Dermis microvascular lymphatic vessel endothelial cell (primary cell): Measurements from ENCODE around the gene ANXA8L1. TPM values are rescaled to one million over a fixed set of nuclear protein-coding genes. Genes with fewer than 3 reads are reported as not detected.
"Not testable (repeated sequence)": the region's sequence is repeated elsewhere in the genome, so short reads cannot be mapped to it uniquely, and the experiment has no call there.

Experiments used
- DNase-seq, 2 donors: peaks; one replicate each; pipeline versions ENCODE4 v3.0.0 to v3.0.0-alpha.2; 2010; ENCODE audit warnings: low read depth in 2 of 2
- total RNA-seq: library from RNA; depleted of rRNA; stranded (reverse); fragments of >200 nt; gene quantifications from 2 replicates; pipeline ENCODE4 v1.2.1, GENCODE V29; 2014

The ANXA8L1 gene, protein sequence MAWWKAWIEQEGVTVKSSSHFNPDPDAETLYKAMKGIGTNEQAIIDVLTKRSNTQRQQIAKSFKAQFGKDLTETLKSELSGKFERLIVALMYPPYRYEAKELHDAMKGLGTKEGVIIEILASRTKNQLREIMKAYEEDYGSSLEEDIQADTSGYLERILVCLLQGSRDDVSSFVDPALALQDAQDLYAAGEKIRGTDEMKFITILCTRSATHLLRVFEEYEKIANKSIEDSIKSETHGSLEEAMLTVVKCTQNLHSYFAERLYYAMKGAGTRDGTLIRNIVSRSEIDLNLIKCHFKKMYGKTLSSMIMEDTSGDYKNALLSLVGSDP
- not detected in 2 replicates for total RNA-seq

DNA sequence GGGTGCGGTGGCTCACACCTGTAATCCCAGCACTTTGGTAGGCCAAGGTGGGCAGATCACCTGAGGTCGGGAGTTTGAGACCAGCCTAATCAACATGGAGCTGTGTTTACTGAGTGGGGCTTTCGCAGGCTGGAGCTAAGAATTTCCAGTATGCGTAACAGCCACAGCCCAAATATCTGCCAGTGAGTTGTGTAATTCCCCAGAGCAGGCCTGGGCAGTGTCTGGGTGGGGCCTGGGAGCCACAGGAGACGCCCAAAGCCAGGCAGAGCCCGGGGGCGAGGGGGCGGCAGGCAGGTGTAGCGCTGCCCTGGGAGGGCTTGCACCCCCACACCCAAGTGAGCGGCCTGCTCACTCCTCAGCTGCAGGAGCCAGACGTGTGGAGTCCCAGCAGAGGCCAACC lies at the start of gene ANXA8L1:
Gene ANXA8L1 (plus strand): TSS at position 371 of the 400 bp plus-strand sequence. CDS start 76 bp downstream, outside the sequence.
- not testable (repeated sequence) for DNase-seq

DNA sequence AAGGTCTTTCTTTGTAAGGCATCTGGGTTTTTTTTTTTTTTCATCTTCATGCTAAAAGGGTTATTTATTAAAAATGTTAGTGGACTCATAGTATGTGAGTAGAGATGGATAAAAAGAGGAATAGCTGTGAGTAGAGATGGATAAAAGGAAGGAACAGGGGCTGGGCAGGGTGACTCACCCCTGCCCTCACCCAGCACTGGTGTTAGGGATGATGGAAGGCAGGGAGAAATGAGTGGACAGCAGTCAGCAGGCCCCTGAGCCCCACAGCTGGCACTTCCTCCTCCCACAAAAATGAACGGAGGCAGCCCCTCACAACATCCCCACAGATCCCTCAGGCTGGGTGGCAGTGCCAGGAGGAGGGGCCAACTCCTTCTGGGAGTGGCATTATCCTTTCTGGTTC lies 49.5 kb upstream of the ANXA8L1 start:
- DNase-seq, result no peak

DNA sequence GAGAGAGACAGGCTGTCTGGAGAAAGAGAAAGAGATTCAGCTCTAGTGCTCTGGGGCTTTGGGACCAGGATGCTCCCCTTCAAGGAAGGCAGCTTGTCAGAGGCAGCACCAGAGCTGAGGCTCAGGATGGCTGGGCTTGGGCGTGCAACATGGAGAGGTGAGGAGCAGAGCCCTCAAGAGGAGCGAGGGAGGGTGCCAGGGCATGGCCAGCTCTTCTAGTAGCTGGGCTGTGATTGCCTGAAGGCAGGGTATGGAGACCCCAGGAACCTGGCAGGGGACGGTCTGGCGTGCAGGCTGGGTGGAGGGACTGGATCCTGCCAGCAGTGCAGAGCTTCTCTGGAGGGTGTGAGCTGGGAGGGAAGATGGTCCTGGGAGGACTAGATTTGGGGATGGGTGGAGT lies 48.6 kb upstream of the ANXA8L1 start:
- DNase-seq, result no peak

DNA sequence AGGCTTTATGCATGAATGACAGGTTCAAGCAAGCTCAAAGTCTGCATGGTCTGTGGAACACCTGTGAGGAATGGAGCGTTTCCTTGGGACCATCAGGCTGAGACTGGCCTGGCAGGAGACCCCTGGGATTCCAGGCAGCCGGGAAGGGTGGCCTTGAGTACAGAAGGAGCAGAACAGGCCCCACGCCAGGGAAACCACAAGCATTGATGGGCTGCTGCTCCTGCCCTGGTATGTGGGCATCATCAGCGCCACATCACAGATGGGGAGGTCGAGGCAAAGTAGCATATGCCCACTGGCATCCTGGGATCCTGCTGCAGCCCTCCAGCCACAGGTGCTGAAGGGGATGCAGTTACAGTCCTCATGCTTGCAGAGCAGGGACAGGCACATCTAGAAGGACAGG lies 47.9 kb upstream of the ANXA8L1 start:
- DNase-seq, result no peak

DNA sequence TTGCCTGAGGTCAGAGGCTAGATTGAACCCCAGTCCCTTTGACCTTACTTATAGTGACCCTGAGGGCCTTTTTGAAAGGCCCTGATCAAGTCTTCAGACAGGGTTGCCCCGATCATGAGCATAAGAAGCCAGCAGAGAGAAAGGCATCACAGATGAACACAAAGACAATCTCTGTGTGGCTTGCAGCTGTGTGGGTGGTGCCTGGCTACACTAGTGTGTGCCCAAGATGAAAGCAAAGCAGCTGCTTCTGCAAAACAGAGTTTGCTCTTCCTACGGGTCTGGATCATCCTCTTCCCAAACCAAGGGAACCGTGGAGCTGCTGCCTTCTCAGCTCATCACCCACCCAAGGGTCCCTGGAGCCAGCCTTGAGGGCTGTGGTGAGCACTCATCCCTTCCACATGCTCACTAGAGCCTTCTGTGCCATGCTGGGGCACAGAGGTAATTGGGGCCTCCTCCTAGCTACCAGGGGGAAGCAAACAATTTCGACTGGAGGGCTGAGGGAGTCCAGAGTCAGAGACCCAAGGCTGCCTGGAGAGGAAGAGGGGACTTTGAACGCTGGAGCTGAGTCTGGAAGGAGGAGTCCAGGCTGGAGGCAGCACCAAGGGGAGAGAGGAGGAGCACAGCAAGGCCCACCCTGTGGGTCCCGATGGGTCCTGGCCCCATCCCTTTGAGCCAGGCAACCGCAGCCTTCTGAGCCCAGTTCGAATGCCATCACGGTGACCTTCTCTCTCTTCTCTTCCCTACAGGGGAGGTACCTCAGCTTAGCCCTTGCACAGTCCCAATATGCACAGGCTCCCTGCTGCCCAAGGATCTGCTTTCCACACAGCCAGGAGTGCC lies 46.5 kb upstream of the ANXA8L1 start:
- no peak for DNase-seq

DNA sequence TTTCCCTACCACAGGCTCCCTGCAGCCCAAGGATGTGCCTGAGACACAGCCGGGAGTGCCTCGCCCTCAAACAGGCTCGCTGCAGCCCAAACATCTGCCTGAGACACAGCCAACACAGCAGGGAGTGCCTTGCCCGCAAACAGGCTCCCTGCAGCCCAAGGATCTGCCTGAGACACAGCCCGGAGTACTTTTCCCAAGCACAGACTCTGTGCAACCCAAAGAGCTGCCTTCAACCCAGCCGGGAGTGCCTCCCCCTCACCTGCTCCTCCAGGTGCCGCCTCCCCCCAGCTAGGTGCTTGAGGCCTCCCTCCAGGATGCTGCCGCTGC lies 45.9 kb upstream of the ANXA8L1 start:
- no peak for DNase-seq

DNA sequence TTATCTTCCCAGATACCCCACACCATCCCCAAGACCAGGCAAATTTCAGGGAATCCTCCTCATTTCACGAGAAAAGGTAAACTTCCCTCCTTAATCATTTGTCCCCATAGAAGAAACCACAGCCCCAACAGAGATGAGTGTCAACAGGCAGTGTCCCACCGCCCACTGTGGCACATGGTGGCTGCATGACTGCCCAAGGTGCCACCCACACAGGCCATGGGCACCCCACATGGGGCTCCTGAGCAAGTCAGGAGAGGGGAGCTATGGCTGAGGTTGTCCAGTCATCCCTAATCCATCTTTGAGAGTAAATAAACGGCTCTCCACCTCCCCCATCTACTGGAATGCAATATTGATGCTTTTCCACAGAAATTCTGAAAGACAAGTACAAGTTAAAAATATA lies 44.7 kb upstream of the ANXA8L1 start:
- DNase-seq, result no peak

DNA sequence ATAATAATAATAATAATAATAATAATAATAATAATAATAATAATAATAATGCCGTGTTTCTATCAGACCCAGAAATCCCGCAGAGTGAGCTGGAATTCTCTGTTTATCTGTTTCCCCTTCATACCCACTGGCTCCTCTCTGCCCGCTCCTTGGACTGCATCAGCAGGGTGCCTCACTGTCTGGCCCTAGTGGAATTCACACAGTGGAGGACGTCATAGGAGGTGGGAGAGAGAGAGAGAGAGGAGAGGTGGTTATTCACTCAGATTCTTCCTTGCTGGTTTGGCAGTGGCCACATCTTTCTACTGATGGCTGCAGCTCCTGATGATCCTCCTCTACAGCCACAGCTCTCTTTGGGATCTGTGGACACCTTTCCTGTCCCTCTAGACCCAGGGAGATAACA lies 10.1 kb upstream of the ANXA8L1 start:
- not testable (repeated sequence) for DNase-seq

DNA sequence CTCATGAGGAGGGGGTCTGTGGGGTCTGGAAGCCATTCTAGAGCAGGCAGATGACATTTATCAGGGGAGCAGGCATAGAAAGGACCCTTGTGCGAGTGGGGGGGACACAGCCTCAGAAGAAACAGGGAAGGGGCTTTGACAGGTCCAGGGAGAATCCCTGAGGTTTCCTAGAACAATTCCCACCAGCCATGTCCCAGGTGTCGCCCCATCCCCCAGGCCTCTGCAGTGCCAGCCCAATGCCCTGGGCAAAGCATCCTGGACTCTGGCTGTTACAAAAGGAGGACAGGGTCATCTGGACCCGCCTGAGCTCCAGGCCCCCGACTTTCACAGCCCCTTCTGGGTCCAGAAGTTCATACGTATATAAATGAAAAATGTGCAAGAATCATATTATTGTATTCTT lies 8.4 kb upstream of the ANXA8L1 start:
- not testable (repeated sequence) for DNase-seq

DNA sequence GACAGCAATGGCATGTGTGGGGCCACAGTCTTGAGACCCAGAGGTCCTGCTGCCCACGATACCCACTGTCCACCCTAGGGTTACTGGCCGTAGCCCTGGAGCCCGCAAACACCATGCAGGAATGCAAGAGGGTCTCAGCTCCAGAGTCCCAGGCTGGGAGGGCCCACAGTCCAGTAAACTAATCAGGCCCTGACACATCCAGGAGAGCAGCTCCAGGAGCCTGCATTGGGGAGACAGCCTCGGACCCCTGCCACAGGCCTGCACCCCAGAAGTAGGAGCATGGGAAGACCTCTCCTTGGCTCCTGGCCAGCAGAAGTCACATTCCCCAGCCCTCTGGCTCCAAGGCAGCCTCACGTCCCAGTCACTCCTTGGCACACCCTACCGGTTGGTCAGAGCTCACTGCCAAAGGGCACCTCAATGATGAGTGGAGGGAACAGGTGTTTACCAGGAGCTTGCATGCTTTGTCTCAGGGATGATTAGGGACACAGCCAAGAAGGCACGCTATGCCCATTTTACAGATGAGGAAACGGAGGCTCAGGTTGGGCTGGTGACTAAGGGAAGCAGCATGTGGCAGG lies 7.8 kb upstream of the ANXA8L1 start:
- DNase-seq, result not testable (repeated sequence)

DNA sequence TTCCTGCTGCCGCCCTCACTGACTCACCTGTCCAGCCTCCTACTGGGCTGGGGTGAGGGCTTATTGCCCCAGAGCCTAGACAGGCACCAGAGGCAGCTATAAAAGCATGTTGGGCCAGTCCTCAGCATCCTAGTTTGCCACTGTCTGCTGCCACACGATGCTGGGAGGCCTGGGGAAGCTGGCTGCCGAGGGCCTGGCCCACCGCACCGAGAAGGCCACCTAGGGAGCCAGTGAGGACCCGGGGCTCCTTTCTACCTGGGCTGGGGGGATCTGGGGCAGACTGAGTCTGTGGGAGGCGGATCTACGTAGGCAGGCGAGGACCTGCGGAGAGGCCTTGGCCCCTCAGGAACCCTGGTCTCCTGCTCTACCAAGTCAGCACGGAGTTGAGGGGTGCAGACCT lies 6.6 kb upstream of the ANXA8L1 start:
- DNase-seq, result not testable (repeated sequence)

DNA sequence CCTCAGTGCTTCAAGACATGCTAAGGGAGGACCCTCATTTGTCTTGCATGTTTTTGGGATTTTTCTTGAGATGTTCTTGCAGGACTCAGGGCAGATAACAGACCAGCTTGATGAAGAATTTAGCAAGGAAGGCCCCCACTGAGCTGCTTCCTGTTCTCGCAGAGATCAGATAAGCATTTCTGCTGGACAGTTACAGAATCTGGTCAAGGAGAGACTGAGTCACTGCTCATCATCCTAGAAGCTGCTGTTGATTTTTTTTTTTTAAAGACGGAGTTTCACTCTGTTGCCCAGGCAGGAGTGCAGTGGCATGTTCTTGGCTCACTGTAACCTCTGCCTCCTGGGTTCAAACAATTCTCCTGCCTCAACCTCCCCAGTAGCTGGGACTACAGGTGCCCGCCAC lies 1.2 kb upstream of the ANXA8L1 start:
- not testable (repeated sequence) for DNase-seq

DNA sequence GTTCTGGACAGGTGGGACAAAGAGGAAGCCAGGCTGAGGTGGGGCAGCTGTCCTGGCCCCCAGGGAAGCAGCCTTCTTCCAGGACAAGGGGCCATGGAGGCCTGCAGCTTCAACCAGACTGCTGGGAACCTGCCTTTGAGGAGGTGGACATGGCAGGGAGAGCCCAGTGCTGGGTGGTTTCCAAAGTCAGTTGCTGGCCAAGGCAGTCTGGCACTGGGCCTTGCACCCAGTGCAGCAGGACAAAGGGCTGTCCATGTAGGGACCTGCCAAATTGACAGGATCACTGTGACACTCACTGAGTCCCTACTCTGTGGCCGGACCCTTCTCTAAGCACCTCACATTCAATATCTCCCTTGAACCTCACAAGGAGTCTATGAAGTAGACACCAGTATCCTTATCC lies 1.4 kb downstream of the ANXA8L1 start:
- DNase-seq, result not testable (repeated sequence)

DNA sequence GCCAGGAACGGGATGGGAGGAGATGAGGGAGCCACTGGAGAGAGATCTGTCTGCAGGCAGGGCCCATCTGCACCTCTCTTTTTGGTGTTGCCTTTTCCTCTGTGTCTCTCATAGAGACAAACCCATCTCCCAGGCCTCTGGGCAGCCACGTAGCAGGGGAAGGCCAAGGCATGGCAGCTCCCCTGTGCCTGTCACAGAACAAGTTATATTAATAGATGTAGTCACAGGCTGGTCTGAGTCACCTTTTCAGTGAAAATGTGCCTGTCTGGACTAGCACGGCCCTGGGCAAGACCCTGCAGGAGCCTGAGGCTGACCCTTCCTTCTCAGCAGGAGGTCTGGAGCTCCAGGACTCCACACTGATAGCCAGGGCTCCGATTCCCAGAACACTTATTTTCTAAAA lies 2.1 kb downstream of the ANXA8L1 start:
- DNase-seq, result not testable (repeated sequence)

DNA sequence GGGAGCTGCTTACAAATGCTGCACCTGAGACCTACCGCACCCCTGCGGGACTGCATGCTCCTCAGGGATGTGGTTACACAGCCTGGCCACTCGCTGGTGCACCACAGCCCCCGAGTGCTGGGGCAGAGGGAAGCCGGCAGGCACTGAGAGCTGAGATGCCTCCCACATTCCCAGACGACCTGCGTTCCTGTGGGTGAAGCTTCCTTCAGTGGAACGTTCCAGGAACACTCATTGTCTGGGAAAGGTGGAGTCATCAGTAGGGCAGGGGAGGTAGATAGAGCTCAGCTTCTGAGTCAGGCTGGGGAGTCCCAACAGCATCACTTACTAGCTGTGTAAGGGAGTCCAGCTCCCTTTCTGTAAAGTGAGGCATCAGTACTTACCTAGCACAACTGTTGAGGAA lies 2.5 kb downstream of the ANXA8L1 start:
- not testable (repeated sequence) for DNase-seq

DNA sequence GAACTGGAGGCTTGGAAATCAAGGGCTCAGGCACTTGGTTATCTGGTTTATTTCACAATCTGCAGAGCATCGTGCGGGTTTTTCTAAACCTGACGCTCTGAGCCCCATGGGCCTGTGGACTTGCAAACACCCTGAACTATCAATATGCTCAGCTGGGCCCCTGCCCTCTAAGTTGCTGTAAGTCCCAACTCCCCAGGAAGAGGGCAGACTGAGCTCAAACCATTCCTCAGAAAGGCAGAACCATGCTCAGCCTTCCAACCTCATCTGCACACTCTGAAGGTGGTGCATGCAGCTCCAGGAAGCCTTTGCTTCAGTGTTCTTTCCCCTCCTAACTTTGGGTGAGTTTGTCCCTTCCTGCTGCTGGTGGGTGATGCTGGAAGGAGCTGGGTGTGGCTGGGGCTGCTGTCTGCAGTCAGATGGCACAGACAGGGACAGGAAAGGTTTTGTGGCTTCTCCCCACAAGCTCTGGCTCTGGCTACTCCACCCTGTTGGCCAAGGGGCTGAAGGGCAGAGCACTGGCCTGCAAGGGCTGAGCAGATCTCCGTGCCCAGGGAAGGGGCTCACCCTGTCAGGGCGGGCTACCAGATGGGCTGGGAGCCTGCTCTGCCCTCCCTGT lies 3.8 kb downstream of the ANXA8L1 start:
- not testable (repeated sequence) for DNase-seq

DNA sequence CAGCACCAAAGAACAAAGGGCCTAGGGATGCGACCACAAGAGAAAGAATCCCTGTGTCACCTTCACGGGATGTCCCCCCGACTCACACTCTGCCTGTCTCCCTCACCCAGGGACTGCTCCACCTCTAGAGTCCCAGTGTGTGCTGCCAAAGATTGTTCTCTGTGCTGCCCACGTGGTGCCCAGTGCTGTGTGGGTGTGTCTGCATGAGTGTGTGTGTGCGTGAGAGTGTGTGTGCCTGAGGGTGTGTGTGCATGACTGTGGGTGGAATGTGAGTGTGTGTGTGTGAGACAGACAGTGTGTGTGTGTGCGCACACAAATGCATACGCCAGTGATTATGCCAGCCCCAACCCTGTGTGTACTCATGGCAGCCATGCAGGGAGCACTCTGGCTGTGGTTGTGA lies 10.3 kb downstream of the ANXA8L1 start:
- not testable (repeated sequence) for DNase-seq

DNA sequence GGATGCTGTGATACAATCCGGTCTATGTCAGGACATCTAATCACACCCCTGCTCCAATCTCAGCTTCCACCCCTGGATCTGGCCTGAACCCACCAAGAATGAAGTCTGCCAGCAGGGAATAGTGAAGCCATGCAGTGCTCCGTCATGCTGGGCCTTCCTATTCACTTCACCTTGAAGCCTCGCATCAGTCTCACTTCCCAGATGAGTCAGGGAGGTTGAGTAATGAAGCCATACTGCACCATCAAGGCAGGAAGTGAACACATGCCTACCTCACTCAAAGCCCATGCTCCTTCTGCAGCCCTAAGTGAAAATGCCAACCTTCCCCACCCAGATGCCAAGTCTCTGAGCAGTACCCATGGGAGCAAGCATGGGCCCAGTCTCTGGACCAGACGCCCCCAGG lies 11.1 kb downstream of the ANXA8L1 start:
- not testable (repeated sequence) for DNase-seq

DNA sequence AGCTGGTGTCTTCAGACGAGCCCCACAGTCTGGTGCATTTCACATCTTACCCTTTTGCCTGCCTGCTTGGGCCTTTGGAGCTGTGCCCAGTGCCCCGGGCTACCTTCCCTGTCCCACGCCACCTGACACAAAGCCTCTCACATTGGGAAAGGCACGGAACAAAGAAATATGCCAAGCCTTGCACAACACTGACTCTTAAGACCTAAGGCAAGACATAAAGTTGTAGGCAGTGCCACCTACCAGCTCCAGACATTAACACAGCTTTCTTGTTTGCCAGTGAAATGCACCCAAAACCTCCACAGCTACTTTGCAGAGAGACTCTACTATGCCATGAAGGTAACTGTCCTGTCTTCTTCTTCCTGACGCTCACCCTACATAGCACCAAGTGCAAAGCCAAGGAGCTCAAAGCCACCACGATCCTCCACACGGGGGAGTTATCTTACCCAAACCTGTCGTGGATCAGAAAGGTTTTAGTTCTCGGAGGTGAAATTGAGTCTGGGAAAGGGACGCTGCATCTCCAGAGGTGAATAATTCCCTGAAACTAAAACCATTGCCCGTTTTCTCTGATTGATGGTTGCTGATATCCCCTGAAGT lies 11.8 kb downstream of the ANXA8L1 start:
- not testable (repeated sequence) for DNase-seq

DNA sequence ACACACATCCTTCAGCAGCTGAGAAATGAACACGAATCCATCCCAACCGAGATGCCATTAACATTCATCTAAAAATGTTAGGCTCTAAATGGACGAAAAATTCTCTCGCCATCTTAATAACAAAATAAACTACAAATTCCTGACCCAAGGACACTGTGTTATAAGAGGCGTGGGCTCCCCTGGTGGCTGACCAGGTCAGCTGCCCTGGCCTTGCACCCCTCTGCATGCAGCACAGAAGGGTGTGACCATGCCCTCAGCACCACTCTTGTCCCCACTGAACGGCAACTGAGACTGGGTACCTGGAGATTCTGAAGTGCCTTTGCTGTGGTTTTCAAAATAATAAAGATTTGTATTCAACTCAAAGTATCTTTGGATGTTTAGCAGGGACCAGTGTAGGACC lies 15.8 kb downstream of the ANXA8L1 start:
- DNase-seq, result not testable (repeated sequence)

DNA sequence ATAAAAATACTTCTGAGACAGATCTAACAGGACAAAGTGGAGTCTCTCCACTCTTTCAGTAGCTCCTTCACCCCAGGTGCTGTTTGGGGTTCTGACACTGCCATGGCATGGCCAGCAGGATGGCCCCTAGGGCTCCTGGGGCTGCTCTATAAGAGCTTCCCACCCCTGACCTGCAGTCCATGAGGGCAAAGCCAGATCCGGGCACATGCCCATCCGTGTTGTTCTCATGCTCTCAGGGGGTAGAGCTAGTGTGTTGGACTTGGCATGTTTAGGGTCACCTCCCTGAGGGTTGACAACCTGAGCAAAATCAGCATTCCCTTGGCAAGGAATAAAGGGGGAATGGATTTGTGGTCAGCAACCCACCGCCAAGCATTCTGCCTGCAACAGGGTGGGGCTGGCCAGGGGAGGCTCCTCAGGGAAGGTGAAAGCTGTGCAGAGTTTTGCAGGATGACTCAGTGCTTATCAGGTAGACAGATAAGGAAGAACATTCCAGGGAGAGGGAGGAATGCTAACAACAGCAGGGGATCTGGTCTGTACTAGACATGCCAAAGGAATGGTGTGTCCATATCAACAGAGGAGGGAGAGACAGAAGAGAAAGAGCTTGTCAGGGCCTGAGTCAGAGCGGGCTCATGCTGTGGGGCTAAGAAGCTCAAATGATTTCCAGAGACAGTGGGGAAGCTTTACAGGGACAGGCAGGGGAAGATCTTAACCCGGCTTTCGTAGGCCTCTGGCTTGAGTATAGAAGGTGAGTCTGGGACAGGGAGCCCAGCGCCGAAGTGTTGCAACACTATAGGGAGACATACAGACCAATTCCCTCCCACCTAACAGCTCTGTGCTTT lies 21.1 kb downstream of the ANXA8L1 start:
- not testable (repeated sequence) for DNase-seq
